ENCODE measurements around the gene LBP. TPM values are rescaled to one million over a fixed set of nuclear protein-coding genes. Genes with fewer than 3 reads are reported as not detected.

Gene LBP
- total RNA-seq, 1 experiment from 2014 or later: not detected

- TF ChIP-seq, protein P1, sequence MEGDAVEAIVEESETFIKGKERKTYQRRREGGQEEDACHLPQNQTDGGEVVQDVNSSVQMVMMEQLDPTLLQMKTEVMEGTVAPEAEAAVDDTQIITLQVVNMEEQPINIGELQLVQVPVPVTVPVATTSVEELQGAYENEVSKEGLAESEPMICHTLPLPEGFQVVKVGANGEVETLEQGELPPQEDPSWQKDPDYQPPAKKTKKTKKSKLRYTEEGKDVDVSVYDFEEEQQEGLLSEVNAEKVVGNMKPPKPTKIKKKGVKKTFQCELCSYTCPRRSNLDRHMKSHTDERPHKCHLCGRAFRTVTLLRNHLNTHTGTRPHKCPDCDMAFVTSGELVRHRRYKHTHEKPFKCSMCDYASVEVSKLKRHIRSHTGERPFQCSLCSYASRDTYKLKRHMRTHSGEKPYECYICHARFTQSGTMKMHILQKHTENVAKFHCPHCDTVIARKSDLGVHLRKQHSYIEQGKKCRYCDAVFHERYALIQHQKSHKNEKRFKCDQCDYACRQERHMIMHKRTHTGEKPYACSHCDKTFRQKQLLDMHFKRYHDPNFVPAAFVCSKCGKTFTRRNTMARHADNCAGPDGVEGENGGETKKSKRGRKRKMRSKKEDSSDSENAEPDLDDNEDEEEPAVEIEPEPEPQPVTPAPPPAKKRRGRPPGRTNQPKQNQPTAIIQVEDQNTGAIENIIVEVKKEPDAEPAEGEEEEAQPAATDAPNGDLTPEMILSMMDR (conservative IDR thresholded peaks at IDR 0.05; ENCODE audit: low read depth, low read length): no peak
- TF ChIP-seq EZH2 (IDR thresholded peaks at IDR 0.05; ENCODE audit: borderline replicate concordance, low read depth, low read length, poor library complexity, severe bottlenecking): no peak
- BruUV-seq (replicated peaks): no TSS peak
- no peak overlapping the region for H3K4me3 ChIP-seq (ENCODE audit: low read depth, low read length, poor library complexity, severe bottlenecking)
- H3K4me1 ChIP-seq (ENCODE audit: insufficient read depth, low read length, poor library complexity, severe bottlenecking): peaks cover 4% of the 10 kb centered on the region
- ChIA-PET POLR2A (ENCODE audit: low non-redundant PET) (no interaction called here), CTCF (no interaction called here)
- intact Hi-C loops (cut with micrococcal nuclease; ENCODE audit: unreplicated experiment): no loop called here
- DNase-seq (ENCODE audit: low spot score): no peak
- H3K9me3 ChIP-seq (ENCODE audit: low read depth, low read length, poor library complexity, severe bottlenecking): no peaks in the 10 kb centered on the region
- peaks cover 88% of the 10 kb centered on the region for H3K36me3 ChIP-seq (ENCODE audit: insufficient read depth, low read length, poor library complexity, severe bottlenecking)
- no peaks in the 10 kb centered on the region for H3K27me3 ChIP-seq (replicated peaks; ENCODE audit: insufficient read depth, low read depth, low read length, poor library complexity)
- peak overlapping the region; percentile 5 for H3K27ac ChIP-seq (ENCODE audit: low read depth, low read length, poor library complexity, severe bottlenecking)
Measured at GRCh38 chr20:38421915-38422314, 75.6 kb downstream of the LBP start.

DNA sequence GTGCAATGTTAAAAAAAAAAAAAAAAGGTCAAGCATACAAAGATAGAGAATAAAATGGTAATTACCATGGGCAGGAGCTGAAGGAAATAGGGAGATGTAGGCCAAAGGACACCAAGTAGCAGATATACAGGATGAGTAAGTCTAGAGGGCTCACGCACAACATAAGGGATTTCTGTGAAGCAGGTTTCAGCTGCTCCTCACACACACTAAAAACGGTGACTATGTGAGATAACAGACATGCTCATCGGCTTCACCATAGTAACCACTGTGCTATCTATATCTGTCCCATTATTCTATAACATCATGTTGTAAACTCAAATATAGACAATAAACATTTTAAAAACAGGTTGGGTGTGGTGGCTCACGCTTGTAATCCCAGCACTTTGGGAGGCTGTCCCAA, 77.3 kb downstream of the LBP start:
- TF ChIP-seq EZH2 (IDR thresholded peaks at IDR 0.05; ENCODE audit: borderline replicate concordance, low read depth, low read length, poor library complexity, severe bottlenecking): no peak
- TF ChIP-seq, protein P1 (conservative IDR thresholded peaks at IDR 0.05; ENCODE audit: low read depth, low read length): no peak
- intact Hi-C loops (cut with micrococcal nuclease; ENCODE audit: unreplicated experiment): no loop called here
- Histone ChIP-seq H3K36me3 (ENCODE audit: insufficient read depth, low read length, poor library complexity, severe bottlenecking) (peaks cover 100% of the 10 kb centered on the region), H3K27ac (ENCODE audit: low read depth, low read length, poor library complexity, severe bottlenecking) (no peak overlapping the region), H3K4me3 (ENCODE audit: low read depth, low read length, poor library complexity, severe bottlenecking) (no peak overlapping the region), H3K4me1 (ENCODE audit: insufficient read depth, low read length, poor library complexity, severe bottlenecking) (peaks cover 4% of the 10 kb centered on the region), H3K9me3 (ENCODE audit: low read depth, low read length, poor library complexity, severe bottlenecking) (no peaks in the 10 kb centered on the region), H3K27me3 (replicated peaks; ENCODE audit: insufficient read depth, low read depth, low read length, poor library complexity) (no peaks in the 10 kb centered on the region)
- no peak for DNase-seq (ENCODE audit: low spot score)
- ChIA-PET CTCF (no interaction called here), POLR2A (ENCODE audit: low non-redundant PET) (no interaction called here)
- no TSS peak for BruUV-seq (replicated peaks)

DNA sequence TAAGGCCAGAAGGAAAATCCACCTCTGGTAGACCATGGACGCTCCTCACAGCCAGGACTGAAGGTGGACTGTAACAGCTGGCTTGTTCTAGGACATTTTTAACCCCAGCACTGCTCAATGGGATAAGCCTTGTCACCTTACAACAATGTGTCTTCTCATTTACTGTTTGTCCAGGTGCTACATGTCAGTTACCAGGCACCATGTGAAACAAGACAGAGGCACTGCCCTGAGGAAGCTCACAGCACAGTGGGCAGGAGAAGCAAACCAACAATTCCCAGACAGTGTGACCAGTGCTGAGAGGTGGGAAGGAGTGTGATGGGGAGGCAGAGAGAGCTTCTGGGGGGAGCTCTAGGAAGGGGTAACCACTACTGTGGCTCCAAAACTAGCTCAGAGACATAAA, 78.1 kb downstream of the LBP start:
- intact Hi-C loops (cut with micrococcal nuclease; ENCODE audit: unreplicated experiment): no loop called here
- no TSS peak for BruUV-seq (replicated peaks)
- TF ChIP-seq, protein P1 (conservative IDR thresholded peaks at IDR 0.05; ENCODE audit: low read depth, low read length): no peak
- no peak for TF ChIP-seq EZH2 (IDR thresholded peaks at IDR 0.05; ENCODE audit: borderline replicate concordance, low read depth, low read length, poor library complexity, severe bottlenecking)
- Histone ChIP-seq H3K27ac (ENCODE audit: low read depth, low read length, poor library complexity, severe bottlenecking) (no peak overlapping the region), H3K27me3 (replicated peaks; ENCODE audit: insufficient read depth, low read depth, low read length, poor library complexity) (no peaks in the 10 kb centered on the region), H3K36me3 (ENCODE audit: insufficient read depth, low read length, poor library complexity, severe bottlenecking) (peaks cover 100% of the 10 kb centered on the region), H3K4me1 (ENCODE audit: insufficient read depth, low read length, poor library complexity, severe bottlenecking) (peaks cover 4% of the 10 kb centered on the region), H3K9me3 (ENCODE audit: low read depth, low read length, poor library complexity, severe bottlenecking) (no peaks in the 10 kb centered on the region), H3K4me3 (ENCODE audit: low read depth, low read length, poor library complexity, severe bottlenecking) (no peak overlapping the region)
- POLR2A ChIA-PET (ENCODE audit: low non-redundant PET): no interaction called here
- CTCF ChIA-PET: no interaction called here
- no peak for DNase-seq (ENCODE audit: low spot score)

Measured in A673 (cell line).